ENCODE data around the gene PDGFD.

PDGFD gene

DNA sequence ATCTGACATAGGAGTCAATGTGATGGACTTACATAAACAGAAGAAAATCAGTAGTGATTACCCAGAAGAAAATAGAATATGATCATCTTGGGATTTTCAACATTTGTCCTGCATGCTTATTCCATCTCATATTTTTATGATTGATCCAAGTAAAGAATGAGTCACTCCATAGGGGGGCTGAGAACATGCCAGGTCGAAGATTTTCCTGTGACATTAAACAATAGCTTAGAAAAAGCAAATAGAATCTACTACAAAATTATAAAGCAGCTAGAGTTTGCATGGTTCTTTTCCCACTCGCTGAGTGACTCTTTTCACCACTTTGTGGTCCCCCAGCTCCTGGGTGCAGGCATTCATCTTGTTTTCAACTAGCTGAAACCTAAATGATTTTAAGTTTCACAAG lies 71.2 kb downstream of the PDGFD start:
- no peak for DNase-seq

DNA sequence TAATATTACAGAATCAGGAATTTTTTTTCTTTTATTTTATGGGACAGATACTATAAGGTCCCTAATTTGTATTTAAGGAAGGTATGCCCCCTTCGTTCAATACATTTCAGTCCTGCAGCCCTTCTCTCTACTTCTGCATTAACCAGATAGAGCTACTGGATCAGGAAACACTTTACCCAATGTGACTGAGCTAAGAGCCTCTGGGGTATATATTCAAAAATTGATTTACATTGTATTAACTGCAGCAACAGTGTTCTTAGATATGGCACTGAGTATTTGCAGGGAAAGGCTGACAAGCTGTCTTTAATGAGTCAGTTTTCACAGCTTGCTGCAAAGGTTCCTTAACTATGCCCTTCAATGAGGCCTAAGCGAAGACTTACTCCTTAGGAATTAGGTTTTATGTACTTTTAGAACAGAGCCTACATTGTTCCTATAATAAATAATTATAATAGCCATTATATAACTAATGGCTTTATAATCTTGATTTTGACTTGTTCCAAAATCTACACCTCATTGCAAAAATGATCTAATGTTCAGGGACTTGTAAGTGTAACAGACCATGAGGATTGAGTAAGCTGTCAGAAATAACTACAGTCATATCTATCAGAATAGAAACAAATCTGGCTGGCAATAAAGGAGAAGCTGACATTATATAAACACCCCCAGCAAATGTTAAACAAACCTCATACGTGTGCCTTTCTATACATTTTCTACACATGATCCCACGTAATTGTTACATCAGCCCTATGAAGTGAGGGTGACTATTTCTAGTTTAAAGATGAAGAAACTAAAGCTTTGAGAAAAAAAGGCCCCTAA lies 72.5 kb downstream of the PDGFD start:
- DNase-seq: no peak

DNA sequence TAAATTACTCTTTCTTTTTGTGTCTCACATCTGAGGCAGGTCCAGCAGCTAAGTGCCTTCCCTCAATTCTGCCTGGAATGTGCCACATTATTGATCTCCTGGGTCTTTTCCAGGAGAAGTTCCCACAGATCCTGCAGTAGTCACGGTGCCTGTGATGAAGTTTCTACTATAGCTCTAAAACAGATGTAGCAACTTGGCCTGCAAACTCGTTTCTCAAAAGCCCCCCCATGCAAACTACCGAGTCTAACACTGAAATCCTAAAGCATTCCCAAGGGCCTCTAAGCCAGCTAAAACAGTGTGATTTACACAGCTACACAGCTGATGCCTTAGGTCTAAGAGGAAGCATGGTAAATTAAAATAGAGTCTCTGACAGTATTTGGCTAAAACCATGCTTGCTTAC lies 73.2 kb downstream of the PDGFD start:
- DNase-seq: no peak

- no peak for DNase-seq
These were observed 74.5 kb downstream of the PDGFD start for GRCh38 chr11:104089481-104089880.

- DNase-seq: no peak
These were observed 77.3 kb downstream of the PDGFD start for GRCh38 chr11:104086621-104087020.

GRCh38 chr11:104078995-104079394 lies 85.0 kb downstream of the PDGFD start:
- no peak for DNase-seq

DNA sequence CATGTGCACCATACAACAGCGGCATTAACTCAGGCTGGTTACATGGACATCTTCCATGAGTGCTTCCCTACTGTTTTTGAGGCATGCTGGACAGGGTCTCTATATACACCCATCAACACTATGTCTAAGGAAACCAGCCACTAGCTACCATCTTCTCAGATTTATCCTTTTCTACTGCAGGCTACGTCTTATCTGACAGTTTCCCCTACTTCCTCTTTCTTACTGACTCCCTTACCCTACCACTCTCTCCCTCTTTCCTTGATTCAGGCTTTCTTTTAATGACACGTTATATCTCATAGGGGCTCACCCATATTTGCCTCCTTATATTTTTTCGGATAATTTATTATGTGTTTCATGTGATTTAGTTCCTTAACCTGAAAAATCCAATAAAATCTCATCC lies 85.7 kb downstream of the PDGFD start:
- DNase-seq: no peak

DNA sequence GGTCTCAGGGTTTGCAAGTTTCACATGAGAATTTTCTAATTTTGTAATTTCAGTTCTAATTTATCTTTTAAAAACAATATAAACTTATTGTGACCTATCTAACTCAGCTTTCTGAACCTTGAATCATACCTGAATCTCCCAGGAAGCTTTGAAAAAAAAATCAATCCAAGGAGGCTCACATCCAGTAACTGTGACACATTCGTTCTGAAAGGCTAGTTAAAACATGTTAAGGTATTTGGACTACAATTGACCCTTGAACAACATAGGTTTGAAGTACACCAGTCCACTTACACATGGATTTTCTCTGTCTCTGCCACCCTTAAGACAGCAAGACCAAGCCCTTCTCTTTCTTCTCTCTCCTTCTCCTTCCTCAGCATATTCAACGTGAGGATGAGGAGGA lies 87.5 kb downstream of the PDGFD start:
- DNase-seq: no peak

DNA sequence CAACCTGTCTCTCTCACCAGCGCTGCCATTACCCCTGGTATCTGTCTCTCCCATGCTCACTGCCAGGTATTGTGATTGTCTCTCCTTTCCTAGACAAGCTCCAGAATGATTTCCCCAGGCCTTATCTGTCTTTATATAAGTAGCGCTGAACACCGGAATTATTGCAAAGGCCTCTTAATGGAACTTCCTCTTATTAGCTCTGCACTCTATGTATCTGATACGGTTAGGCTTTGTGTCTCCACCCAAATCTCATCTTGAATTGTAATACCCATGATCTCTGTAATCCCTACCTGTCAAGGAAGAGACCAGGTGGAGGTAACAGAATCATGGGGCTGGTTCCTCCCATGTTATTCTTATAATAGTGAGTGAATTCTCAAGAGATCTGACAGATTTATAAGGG lies 88.2 kb downstream of the PDGFD start:
- DNase-seq: no peak

GRCh38 chr11:104075091-104075490 lies 88.9 kb downstream of the PDGFD start:
- DNase-seq: no peak

- no peak for DNase-seq
These were observed 89.8 kb downstream of the PDGFD start for GRCh38 chr11:104073950-104074705.

DNA sequence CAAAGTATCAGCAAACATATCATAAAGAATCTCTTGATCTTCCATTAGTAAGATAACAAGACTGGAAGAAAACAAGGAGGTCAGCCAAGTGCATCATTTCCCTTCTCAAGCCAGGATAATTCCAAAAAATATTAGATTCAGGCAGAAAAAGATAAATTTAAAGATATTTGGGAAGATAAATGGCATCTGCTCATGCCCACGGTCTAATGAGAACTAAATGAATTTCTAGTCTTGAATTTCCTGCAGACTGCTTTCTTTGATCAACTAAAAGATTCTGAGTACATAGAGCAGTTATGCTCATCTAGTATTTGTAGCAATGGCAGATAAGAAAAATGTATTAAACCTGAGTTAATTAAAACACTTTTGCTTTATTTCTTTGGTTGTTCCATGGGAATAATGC lies 96.4 kb downstream of the PDGFD start:
- no peak for DNase-seq

GRCh38 chr11:104064034-104064630 lies 99.8 kb downstream of the PDGFD start:
- no peak for DNase-seq

GRCh38 chr11:104061853-104062521 lies 102.0 kb downstream of the PDGFD start:
- no peak for DNase-seq

- no peak for DNase-seq
These were observed 103.1 kb downstream of the PDGFD start for GRCh38 chr11:104060820-104061219.

DNA sequence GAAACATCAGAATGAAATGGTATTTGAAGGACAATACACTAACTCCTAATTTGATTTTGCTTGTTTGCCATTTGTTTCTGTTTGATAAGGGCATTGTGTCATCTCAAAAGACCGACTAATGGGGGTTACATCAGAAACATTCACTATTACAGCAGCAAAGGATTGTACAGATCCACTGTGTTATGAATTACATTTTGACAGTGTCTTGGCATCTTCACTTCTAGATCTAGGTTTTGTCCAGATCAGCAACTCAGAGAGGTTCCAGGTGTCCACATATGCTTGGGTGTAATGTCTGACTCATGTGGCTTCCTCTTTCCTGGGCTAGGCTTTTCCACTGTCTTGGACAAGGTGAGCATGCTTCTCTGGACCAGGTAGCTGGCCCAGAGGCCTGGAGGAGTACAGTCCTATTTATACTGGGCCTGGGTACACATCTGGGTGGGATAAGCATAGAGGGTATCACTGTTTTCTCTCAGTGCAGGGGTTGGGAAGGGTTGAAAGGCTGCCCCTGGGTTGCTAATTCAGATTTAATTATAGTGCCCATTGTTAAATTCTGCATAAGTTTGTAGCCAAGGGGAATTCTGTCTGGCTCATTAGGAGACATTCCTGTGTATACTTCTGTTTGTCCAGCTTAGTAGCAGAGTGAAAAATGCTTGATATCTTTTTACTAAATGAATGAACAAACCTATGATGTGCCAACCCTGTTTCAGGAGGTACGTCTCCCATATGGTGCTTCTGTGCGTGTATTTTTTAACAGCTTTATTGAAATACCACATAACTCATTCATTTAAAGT lies 103.7 kb downstream of the PDGFD start:
- DNase-seq: no peak

GRCh38 chr11:104058680-104059079 lies 105.3 kb downstream of the PDGFD start:
- no peak for DNase-seq

DNA sequence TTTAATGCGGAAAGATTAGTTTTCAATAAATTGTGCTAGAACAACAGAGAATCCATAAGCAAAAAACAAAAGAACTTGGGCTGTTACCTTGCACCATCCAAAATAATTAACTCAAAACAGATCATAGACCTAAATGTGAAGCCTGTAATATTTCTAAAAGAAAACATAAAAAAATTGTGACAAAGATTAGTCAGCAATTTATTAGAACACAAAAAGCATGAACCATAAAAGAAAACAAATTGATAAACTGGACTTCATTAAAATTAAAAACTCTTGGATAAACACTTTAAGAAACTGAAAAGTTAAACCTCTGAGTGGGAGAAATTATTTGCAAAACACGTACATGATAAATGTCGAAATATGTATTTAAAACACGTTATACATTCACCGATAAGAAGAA lies 106.0 kb downstream of the PDGFD start:
- no peak for DNase-seq

GRCh38 chr11:104055596-104055995 lies 108.4 kb downstream of the PDGFD start:
- DNase-seq: no peak

DNA sequence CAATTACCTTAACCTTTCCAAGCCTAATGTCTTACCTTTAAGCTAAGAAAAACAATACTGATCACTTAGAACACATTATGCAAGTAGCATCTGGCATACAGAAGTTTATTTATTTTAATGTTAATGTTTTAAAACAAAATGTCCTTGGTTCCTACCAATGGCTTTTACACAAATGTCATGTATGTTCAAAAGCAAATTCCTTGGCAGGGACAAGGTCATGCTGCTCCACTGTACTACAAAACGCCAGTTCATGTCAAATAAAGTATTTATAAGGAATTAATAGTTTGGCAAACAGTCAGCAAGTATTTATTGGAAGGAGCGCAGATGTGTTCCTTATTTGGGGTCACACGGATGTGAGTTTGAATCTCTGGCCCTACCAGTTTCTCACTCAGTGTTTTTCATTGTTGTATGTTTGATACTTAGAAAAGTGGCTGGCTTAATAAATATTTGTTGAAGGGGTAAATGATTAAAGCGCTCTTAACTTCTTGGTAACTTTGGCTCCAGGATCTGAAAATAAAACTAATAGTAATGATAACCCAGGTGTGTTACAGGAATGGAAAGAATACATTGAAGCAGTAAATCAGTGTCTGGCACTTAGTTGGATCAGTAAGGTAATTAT lies 108.9 kb downstream of the PDGFD start:
- DNase-seq: no peak

DNA sequence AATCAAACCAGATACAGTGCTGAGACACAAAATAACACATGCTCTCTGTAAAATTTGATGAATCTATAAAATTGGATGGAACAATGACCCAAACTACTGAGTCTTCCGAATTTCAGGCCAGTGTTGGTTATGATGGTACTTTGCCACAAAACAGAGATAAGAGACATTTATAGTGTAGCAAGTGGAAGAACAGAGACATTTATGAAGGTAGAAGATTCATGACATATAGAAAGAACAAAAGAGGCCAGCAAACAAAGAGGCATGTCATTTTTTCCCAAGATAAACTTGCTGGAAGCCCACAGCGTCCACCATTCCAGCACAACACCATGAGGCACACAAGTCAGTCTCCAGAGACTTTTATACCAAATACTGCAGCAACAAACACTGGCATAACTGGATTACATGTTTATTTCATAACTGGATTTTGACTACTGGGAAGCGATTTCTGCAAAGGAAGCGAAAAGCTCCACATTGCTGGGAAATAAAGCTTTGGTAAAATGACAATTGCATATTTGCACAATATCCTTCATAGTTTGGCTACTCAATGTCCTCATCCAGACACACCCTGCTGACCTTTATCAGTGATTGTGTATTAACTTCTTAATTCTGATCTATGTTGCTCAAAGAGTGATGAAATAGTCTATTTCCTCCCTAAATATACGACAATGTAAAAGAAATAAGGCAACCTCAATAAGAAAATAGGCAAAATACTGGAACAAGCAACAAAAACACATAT lies 110.0 kb downstream of the PDGFD start:
- no peak for DNase-seq

Data from effector CD4-positive, alpha-beta T cell (primary cell).